Trophoblast cell (in vitro differentiated cells and primary cell): ENCODE data around the gene L3HYPDH.

Experiments
- DNase-seq, 2 donors: peaks; one replicate each; pipeline ENCODE4 v3.0.0-alpha.2; 2016
- H2AFZ ChIP-seq: 2 replicates; pipeline ENCODE4 v1.6.1; 2013; ENCODE audit warnings: low read length, moderate library complexity, mild to moderate bottlenecking; ENCODE audit not compliant: insufficient read depth, poor library complexity
- H2AK5ac ChIP-seq: 2 replicates; pipeline ENCODE4 v1.6.1; 2013; ENCODE audit warnings: mild to moderate bottlenecking, low read length
- H2BK120ac ChIP-seq: 2 replicates; pipeline ENCODE4 v1.6.1; 2013; ENCODE audit warnings: low read length, mild to moderate bottlenecking, moderate library complexity; ENCODE audit not compliant: insufficient read depth, poor library complexity
- H2BK12ac ChIP-seq: 2 replicates; pipeline ENCODE4 v1.6.1; 2013; ENCODE audit warnings: mild to moderate bottlenecking, low read length, moderate library complexity
- H2BK5ac ChIP-seq: 2 replicates; pipeline ENCODE4 v1.6.1; 2013; ENCODE audit warnings: low read length, low read depth, moderate library complexity, mild to moderate bottlenecking; ENCODE audit not compliant: poor library complexity
- H3K14ac ChIP-seq: 2 replicates; pipeline ENCODE4 v1.6.1; 2013; ENCODE audit warnings: mild to moderate bottlenecking, low read length
- H3K18ac ChIP-seq: 2 replicates; pipeline ENCODE4 v1.6.1; 2013; ENCODE audit warnings: mild to moderate bottlenecking, low read length
- H3K23ac ChIP-seq: 2 replicates; pipeline ENCODE4 v1.6.1; 2013; ENCODE audit warnings: low read length
- H3K27ac ChIP-seq: 2 replicates; pipeline ENCODE4 v1.5.1; 2013; ENCODE audit warnings: low read depth, mild to moderate bottlenecking, inconsistent platforms, low read length, moderate library complexity
- H3K27me3 ChIP-seq: 2 replicates; pipeline ENCODE4 v1.6.1; 2013; ENCODE audit warnings: inconsistent platforms, mild to moderate bottlenecking, low read length, moderate library complexity; ENCODE audit not compliant: insufficient read depth
- H3K36me3 ChIP-seq, 2 experiments: 1 replicate in 1 of 2; 2 replicates in 1 of 2; pipeline ENCODE4 v1.6.1; 2013; ENCODE audit warnings: low read length in 2 of 2, mild to moderate bottlenecking in 2 of 2, moderate library complexity in 1 of 2; ENCODE audit not compliant: insufficient read depth in 2 of 2, control insufficient read depth in 1 of 2
- H3K4ac ChIP-seq: 2 replicates; pipeline ENCODE4 v1.6.1; 2013; ENCODE audit warnings: low read depth, mild to moderate bottlenecking, low read length, moderate library complexity
- H3K4me1 ChIP-seq, 2 experiments: 1 replicate in 1 of 2; 2 replicates in 1 of 2; pipeline ENCODE4 v1.6.1; 2013; ENCODE audit warnings: low read length in 2 of 2, mild to moderate bottlenecking in 2 of 2, moderate library complexity in 1 of 2; ENCODE audit not compliant: insufficient read depth in 2 of 2, control insufficient read depth in 1 of 2
- H3K4me2 ChIP-seq: 2 replicates; pipeline ENCODE4 v1.6.1; 2013; ENCODE audit warnings: inconsistent platforms, mild to moderate bottlenecking, low read length, moderate library complexity
- H3K4me3 ChIP-seq: 2 replicates; pipeline ENCODE4 v1.5.1; 2013; ENCODE audit warnings: mild to moderate bottlenecking, low read depth, low read length, inconsistent platforms
- H3K79me1 ChIP-seq: one replicate; pipeline ENCODE4 v1.6.1; 2013; ENCODE audit warnings: low read length
- H3K79me2 ChIP-seq: 2 replicates; pipeline ENCODE4 v1.6.1; 2013; ENCODE audit warnings: low read length, mild to moderate bottlenecking; ENCODE audit not compliant: control insufficient read depth, insufficient read depth, poor library complexity
- H3K9ac ChIP-seq: 2 replicates; pipeline ENCODE4 v1.6.1; 2013; ENCODE audit warnings: mild to moderate bottlenecking, low read length
- H3K9me3 ChIP-seq: 2 replicates; pipeline ENCODE4 v1.6.1; 2013; ENCODE audit warnings: low read depth, mild to moderate bottlenecking, control low read depth, inconsistent platforms, low read length; ENCODE audit not compliant: insufficient read depth
- H4K12ac ChIP-seq: 2 replicates; pipeline ENCODE4 v1.6.1; 2013; ENCODE audit warnings: low read depth, mild to moderate bottlenecking, low read length, moderate library complexity
- H4K8ac ChIP-seq: 2 replicates; pipeline ENCODE4 v1.6.1; 2013; ENCODE audit warnings: low read depth, mild to moderate bottlenecking, low read length, moderate library complexity
- H4K91ac ChIP-seq: one replicate; pipeline ENCODE4 v1.6.1; 2013; ENCODE audit warnings: low read depth, mild to moderate bottlenecking, low read length, moderate library complexity
- WGBS: extraction: QIAGEN DNeasy Blood & Tissue Kit; methylation state at CpG from one replicate; pipeline ENCODE4 v1.1.7; 2013; ENCODE audit warnings: missing lambda C conversion rate; ENCODE audit not compliant: insufficient read length, insufficient coverage; ENCODE audit errors: extremely low coverage; 5-methylcytosine and 5-hydroxymethylcytosine counted together

L3HYPDH gene

DNA sequence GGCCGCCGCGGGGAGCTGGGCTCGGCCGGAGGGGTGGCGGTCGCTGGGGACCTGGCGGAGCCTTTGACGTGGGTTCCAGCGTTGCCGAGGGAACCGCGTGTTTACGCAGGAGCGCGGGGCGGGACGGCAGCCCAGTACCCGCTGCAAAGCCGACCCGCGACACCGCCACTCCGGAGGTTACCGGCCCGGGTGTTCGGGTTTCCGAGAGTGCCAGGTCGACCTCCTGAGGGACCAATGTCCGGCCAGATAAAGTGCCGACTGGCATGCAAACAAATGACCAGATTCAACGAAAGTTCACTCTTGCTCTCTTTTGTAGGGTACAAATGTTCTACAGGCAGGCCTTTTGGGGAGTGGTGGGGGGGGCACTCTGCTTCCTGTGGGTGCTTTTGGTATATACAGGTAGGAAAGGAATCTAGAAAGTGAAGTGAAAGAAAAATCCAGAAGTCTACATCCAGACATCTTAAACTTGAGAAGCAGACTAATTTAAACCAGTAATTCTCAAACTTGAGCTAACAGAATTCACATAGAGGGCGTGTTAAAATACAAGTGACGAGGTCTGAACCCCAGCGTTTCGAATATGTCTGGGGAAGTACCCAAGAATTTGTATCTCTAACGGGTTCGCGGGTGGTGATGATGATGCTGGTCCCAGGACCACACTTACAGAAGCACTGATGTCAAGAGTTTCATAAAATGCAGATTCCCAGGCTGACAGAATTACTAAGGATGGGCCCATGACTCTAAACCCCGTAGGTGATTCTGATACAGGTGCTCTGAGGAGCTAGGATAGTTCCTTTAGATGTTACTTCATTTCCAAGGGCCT is 18.7 kb downstream of the L3HYPDH start, which contains the start of gene GPR135:
Gene GPR135 (minus strand): TSS at position 65 of the 820 bp plus-strand sequence. CDS start 154 bp downstream, outside the sequence.
- Histone ChIP-seq H3K36me3 (no peaks in the 10 kb centered on the region), H3K4ac (no peak within 1 kb of the TSS), H2BK12ac (no peak within 1 kb of the TSS), H3K79me1 (no peaks in the 10 kb centered on the region), H3K4me1 (peaks cover 7% of the 10 kb centered on the region in 2 experiments), H3K4me3 (peak within 1 kb of the TSS; percentile 72), H3K9ac (no peak within 1 kb of the TSS), H3K9me3 (no peaks in the 10 kb centered on the region), H3K27ac (no peak within 1 kb of the TSS), H2BK120ac (no peak within 1 kb of the TSS), H2AK5ac (no peak within 1 kb of the TSS), H4K12ac (no peak within 1 kb of the TSS), H2BK5ac (no peak within 1 kb of the TSS), H2AFZ (peak within 1 kb of the TSS; percentile 14), H3K23ac (no peak within 1 kb of the TSS), H3K79me2 (no peaks in the 10 kb centered on the region), H3K14ac (no peak within 1 kb of the TSS), H3K18ac (no peak within 1 kb of the TSS), H4K91ac (no peak within 1 kb of the TSS), H4K8ac (no peak within 1 kb of the TSS), H3K27me3 (peaks cover 14% of the 10 kb centered on the region), H3K4me2 (peak within 1 kb of the TSS; percentile 89)
- peak in 1 of 2 donors; percentile 16 for DNase-seq
- no CpG with 5 or more reads among the region's 40 CpGs for whole genome bisulfite sequencing

DNA sequence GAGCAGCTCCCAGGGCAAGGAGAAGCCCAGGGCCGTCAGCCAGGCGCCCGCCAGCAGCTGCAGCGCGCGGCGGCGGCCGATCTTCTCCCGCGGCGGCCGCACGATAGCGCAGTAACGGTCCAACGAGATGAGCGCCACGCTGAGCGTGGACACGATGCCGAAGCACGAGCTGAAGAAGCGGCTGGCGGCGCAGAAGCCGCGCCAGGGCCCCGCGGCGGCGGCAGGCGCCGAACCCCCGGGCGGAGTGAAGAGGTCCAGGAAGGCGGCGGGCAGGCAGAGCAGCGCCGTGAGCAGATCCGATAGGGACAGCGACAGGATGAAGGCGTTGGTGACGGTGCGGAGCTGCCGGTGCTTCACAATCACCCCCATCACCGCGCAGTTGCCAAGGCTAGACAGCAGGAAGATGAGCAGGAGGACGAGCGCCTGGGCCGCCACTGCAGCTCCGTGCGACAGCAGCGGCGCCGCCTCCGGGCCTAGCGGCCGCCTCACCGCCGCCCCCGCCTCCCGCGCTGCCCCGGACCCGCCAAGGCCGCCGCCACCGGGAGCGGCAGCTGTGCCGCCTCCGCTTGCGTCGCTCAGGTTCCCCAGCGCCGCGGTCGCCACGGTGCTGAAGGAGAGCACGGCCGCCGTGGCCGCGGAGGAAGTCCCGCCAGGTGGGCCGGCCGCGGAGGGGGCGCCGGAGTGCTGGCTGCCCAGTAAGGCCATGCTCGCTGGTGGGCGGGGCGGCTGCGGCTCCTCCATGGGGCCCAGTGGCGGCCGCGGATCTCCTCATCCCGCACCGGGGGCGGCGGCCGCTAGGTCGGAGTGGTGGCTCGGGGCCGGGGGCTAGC is 19.5 kb downstream of the L3HYPDH start:
- no peaks in the 10 kb centered on the region for H3K36me3 ChIP-seq
- H3K14ac ChIP-seq: no peak overlapping the region
- H3K4me1 ChIP-seq: peaks cover 7% of the 10 kb centered on the region in 2 experiments
- no peak overlapping the region for H3K23ac ChIP-seq
- WGBS: no CpG with 5 or more reads among the region's 105 CpGs
- no peaks in the 10 kb centered on the region for H3K79me1 ChIP-seq
- no peak overlapping the region for H2AK5ac ChIP-seq
- peak overlapping the region; percentile 89 for H3K4me2 ChIP-seq
- peak overlapping the region; percentile 72 for H3K4me3 ChIP-seq
- H3K27me3 ChIP-seq: peaks cover 14% of the 10 kb centered on the region
- H2AFZ ChIP-seq: peak overlapping the region; percentile 14
- H3K18ac ChIP-seq: no peak overlapping the region
- no peak overlapping the region for H3K27ac ChIP-seq
- H2BK5ac ChIP-seq: no peak overlapping the region
- H3K9me3 ChIP-seq: no peaks in the 10 kb centered on the region
- H2BK120ac ChIP-seq: no peak overlapping the region
- no peak overlapping the region for H4K91ac ChIP-seq
- H3K79me2 ChIP-seq: no peaks in the 10 kb centered on the region
- DNase-seq: peak; percentile 61 to 73
- no peak overlapping the region for H3K9ac ChIP-seq
- no peak overlapping the region for H4K8ac ChIP-seq
- H3K4ac ChIP-seq: no peak overlapping the region
- H2BK12ac ChIP-seq: no peak overlapping the region
- H4K12ac ChIP-seq: no peak overlapping the region

DNA sequence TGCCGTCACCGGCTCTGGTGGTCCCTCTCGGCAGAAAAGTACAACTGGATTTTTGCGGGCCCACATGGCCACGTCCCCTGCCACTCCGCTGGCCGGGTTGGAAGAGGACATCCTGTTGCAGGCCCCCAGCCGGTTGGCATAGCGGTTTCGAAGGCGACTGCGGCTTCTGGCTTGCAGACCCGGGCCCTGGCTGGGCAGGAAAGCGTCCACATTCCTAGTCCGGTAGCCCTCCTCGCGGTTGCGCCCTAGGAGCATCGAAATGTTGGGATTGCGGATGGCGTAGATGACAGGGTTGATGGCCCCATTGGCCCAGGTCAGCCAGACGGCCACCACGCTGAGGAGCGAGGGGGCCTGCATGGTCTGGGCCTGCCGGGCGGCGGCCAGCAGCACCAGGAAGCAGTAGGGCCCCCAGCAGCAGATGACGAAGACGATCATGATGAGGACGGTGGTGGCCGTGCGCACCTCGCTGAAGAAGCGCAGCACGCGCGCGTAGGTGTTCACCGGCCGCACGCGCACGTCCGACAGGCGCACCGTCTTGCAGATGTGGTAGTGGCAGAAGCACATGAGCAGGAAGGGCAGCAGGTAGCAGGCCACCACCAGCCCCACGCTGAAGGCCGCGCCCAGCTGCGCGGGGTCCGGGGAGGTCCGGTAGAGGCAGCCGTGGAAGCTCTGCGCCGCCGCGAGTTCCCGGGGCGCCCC is 20.3 kb downstream of the L3HYPDH start:
- Histone ChIP-seq H2BK5ac (no peak overlapping the region), H3K9me3 (no peaks in the 10 kb centered on the region), H4K12ac (no peak overlapping the region), H3K4me2 (peak overlapping the region; percentile 89), H3K79me2 (no peaks in the 10 kb centered on the region), H3K27ac (no peak overlapping the region), H2BK120ac (no peak overlapping the region), H3K27me3 (peaks cover 14% of the 10 kb centered on the region), H4K91ac (no peak overlapping the region), H3K9ac (no peak overlapping the region), H2BK12ac (no peak overlapping the region), H3K4me1 (peaks cover 7% of the 10 kb centered on the region in 2 experiments), H2AK5ac (no peak overlapping the region), H2AFZ (no peak overlapping the region), H3K14ac (no peak overlapping the region), H3K4me3 (peak overlapping the region; percentile 72), H4K8ac (no peak overlapping the region), H3K36me3 (no peaks in the 10 kb centered on the region), H3K18ac (no peak overlapping the region), H3K4ac (no peak overlapping the region), H3K79me1 (no peaks in the 10 kb centered on the region), H3K23ac (no peak overlapping the region)
- WGBS: no CpG with 5 or more reads among the region's 60 CpGs
- DNase-seq: no peak

GRCh38 chr14:59461891-59462290 is 22.3 kb downstream of the L3HYPDH start:
- Histone ChIP-seq H2BK5ac (no peak overlapping the region), H3K4me3 (no peak overlapping the region), H3K9ac (no peak overlapping the region), H2AK5ac (no peak overlapping the region), H4K12ac (no peak overlapping the region), H2BK120ac (no peak overlapping the region), H3K4ac (no peak overlapping the region), H3K27ac (no peak overlapping the region), H4K8ac (no peak overlapping the region), H3K36me3 (no peaks in the 10 kb centered on the region), H3K4me1 (peaks cover 7% of the 10 kb centered on the region in 2 experiments), H3K18ac (no peak overlapping the region), H3K79me2 (no peaks in the 10 kb centered on the region), H3K4me2 (no peak overlapping the region), H3K23ac (no peak overlapping the region), H4K91ac (no peak overlapping the region), H3K9me3 (no peaks in the 10 kb centered on the region), H3K27me3 (peaks cover 14% of the 10 kb centered on the region), H2BK12ac (no peak overlapping the region), H2AFZ (no peak overlapping the region), H3K14ac (no peak overlapping the region), H3K79me1 (no peaks in the 10 kb centered on the region)
- no CpG with 5 or more reads among the region's 1 CpG for WGBS
- no peak for DNase-seq
